BJ (cell line): ENCODE measurements around the gene NAV2. TPM values are rescaled to one million over a fixed set of nuclear protein-coding genes. Genes with fewer than 3 reads are reported as not detected.

Experiments
- CTCF ChIA-PET: fragments of 350-600 bp; formaldehyde crosslinking; extraction: SDS; loops from one replicate; lab custom pipeline; 2021; ENCODE audit warnings: antibody characterized with exemption, inconsistent platforms; lab: Yijun Ruan, JAX
- POLR2A ChIA-PET: fragments of 300-600 bp; sonication (Branson Sonifier 250); formaldehyde crosslinking; extraction: SDS; loops from one replicate; lab custom pipeline; 2021; ENCODE audit warnings: antibody characterized with exemption; lab: Charles Lee
- DNase-seq: peaks from one replicate; pipeline ENCODE4 v3.0.0-alpha.2; 2011; ENCODE audit warnings: low read depth
- H3K27me3 ChIP-seq: 2 replicates; pipeline ENCODE4 v1.6.0; 2011; ENCODE audit warnings: low read length; ENCODE audit not compliant: control insufficient read depth, insufficient read depth
- H3K36me3 ChIP-seq: 2 replicates; pipeline ENCODE4 v1.5.1; 2011; ENCODE audit warnings: low read length; ENCODE audit not compliant: control insufficient read depth, insufficient read depth
- H3K4me3 ChIP-seq: 2 replicates; pipeline ENCODE4 v1.5.1; 2011; ENCODE audit warnings: low read depth, mild to moderate bottlenecking, control low read depth, low read length
- polyA plus RNA-seq: library from polyadenylated mRNA; depleted of rRNA; stranded (reverse); fragments of >200 nt; gene quantifications from 2 replicates; pipeline ENCODE4 v1.2.3, GENCODE V29; 2011
- TF ChIP-seq, protein P1 (sequence below): IDR thresholded peaks from 2 replicates; pipeline ENCODE4 v1.5.1; 2011; ENCODE audit warnings: low read depth, mild to moderate bottlenecking, control low read depth, inconsistent platforms, low read length, moderate library complexity; ENCODE audit not compliant: insufficient read depth

NAV2 gene
- polyA plus RNA-seq, 1 experiment = 6.1 TPM

DNA sequence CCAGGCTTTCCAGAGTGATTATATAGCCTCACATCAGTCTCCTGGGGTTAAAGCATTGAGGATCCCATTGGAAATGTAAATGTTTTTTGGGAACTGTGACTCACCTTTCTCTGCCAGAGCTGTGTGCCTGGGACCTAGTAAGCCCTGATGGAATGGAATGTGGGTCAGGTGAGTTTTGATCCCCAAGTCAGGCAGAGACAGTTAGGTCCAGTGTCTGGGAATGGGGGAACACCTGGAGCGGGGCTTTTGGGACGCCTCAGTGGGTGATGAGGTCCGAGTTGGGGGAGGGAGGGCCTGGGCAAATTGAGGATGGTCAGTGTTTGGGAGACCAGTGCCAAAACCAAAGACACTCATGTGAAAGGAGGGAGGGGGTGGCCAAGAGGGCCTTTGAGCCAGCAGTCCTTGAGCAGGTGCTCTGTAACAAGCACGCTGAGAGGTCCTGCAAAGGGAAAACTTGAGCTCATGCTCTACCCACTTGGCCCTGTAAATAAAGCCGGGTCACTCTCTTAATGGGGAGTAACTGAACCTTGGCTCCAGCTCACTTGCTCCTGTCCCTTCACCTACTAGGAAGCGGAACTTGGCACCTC lies 104.7 kb downstream of the NAV2 start:
- DNase-seq = no peak
- CTCF ChIA-PET = no interaction called here
- no peaks in the 10 kb centered on the region for H3K27me3 ChIP-seq
- TF ChIP-seq, protein P1, sequence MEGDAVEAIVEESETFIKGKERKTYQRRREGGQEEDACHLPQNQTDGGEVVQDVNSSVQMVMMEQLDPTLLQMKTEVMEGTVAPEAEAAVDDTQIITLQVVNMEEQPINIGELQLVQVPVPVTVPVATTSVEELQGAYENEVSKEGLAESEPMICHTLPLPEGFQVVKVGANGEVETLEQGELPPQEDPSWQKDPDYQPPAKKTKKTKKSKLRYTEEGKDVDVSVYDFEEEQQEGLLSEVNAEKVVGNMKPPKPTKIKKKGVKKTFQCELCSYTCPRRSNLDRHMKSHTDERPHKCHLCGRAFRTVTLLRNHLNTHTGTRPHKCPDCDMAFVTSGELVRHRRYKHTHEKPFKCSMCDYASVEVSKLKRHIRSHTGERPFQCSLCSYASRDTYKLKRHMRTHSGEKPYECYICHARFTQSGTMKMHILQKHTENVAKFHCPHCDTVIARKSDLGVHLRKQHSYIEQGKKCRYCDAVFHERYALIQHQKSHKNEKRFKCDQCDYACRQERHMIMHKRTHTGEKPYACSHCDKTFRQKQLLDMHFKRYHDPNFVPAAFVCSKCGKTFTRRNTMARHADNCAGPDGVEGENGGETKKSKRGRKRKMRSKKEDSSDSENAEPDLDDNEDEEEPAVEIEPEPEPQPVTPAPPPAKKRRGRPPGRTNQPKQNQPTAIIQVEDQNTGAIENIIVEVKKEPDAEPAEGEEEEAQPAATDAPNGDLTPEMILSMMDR = no peak
- POLR2A ChIA-PET = no interaction called here
- peaks cover 1% of the 10 kb centered on the region; the same call in 1 of the 2 replicates for H3K36me3 ChIP-seq
- no peak overlapping the region for H3K4me3 ChIP-seq

DNA sequence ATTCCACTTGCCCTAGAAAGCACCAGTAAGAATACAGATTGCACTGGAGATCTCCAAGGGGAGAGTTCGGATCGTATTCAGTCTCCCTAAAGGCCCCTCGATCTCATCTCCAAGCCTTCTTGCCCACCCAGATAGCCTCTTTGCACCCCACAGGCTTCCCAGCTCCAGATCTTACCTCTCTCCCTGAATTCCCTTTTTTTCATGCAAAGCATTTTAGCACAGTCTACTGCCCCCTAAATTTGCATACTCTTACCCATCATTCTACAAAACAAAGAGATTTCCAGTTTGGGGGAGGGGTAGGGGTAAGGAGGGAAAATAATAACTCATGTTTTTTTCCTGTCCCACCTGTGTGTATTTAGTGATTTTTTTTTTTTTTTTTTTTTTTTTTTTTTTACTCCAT lies 105.2 kb downstream of the NAV2 start:
- POLR2A ChIA-PET = interaction anchor here (0.7 kb wide), 1 partner anchor 228 kb away, joined by 20 read pairs; no protein-coding TSS in a partner anchor

DNA sequence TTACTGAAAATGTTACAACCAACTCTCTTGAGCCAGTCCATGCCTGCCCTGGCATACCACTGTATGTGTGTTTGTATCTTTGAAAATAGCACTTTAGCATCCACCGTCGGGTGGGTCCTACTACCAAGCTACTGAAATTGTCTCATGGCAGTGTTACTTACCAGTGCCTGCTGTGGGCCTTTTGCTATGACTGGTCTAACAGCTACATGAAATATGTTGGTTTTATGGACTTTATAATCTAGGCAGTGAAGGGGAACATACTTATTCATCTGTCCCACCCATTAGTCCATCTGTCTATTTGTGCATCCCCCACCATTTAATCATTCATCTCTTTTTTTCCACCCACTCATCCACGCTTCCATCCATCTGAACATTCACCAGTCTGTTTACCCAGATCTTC lies 106.0 kb downstream of the NAV2 start:
- ChIA-PET CTCF (interaction anchor here (0.6 to 1.3 kb wide), 4 partner anchors 18 to 747 kb away, joined by 3 to 5 read pairs (median 3); no protein-coding TSS in a partner anchor), POLR2A (interaction anchor here (0.7 kb wide), 1 partner anchor 229 kb away, joined by 20 read pairs; no protein-coding TSS in a partner anchor)
- Histone ChIP-seq H3K36me3 (no peaks in the 10 kb centered on the region), H3K27me3 (no peaks in the 10 kb centered on the region), H3K4me3 (no peak overlapping the region)
- TF ChIP-seq, protein P1 = no peak
- DNase-seq = no peak

More for the DNA sequence above, 105.2 kb downstream of the NAV2 start:
- Histone ChIP-seq H3K36me3 (peaks cover 1% of the 10 kb centered on the region; the same call in 1 of the 2 replicates), H3K27me3 (no peaks in the 10 kb centered on the region), H3K4me3 (no peak overlapping the region)
- CTCF ChIA-PET = interaction anchor here (1.1 to 1.3 kb wide), 3 partner anchors 18 to 86 kb away, joined by 3 to 5 read pairs (median 3); no protein-coding TSS in a partner anchor
- TF ChIP-seq, protein P1 = no peak
- no peak for DNase-seq

DNA sequence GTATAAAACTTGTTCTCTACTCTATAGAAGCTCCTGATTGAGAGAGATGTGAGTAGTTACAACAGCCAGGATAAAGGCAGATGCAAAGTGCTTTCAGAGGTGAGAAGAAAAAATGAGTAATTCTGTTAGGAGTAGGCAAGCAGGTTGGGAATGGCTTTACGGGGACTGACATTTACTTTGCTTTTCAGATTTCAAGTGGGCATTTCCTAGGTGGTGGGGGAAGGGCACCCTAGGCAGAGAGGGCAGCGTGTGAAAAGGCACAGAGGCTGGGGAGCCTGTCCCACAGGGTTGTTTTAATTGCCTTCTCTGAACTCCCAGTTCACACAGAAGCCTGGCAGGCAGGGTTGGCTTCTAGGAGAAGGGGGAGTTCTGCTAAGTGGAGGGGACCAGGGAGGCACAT lies 106.5 kb downstream of the NAV2 start:
- Histone ChIP-seq H3K4me3 (no peak overlapping the region), H3K27me3 (no peaks in the 10 kb centered on the region), H3K36me3 (no peaks in the 10 kb centered on the region)
- CTCF ChIA-PET = interaction anchor here (0.6 to 1.3 kb wide), 5 partner anchors 19 to 747 kb away, joined by 3 to 5 read pairs (median 3); no protein-coding TSS in a partner anchor
- TF ChIP-seq, protein P1 = no peak
- POLR2A ChIA-PET = no interaction called here
- DNase-seq = no peak

DNA sequence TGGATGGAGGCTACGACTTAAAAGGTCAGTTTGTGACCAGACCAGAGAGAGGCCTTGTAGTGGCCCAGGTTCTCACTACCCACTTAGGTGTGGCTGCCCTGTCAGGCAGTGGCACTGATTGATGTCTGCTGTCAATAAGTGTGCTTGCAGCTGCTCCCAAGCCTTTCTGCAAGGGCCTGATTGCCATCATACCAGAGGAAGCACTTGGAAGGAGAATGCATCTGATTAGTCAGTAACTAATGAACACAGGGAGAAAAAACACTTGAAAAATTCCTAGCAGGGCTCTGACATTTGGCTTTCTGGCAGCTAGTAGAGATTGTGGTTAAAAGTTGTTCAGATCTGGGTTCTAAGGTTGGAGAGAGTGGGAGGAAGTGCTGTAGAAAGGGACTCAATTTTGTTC lies 107.5 kb downstream of the NAV2 start:
- POLR2A ChIA-PET = interaction anchor here (0.6 kb wide), 1 partner anchor 245 kb away, joined by 3 read pairs; no protein-coding TSS in a partner anchor
- CTCF ChIA-PET = interaction anchor here (0.9 to 1.4 kb wide), 4 partner anchors 9 to 257 kb away, joined by 3 to 5 read pairs (median 4); no protein-coding TSS in a partner anchor
- no peak for DNase-seq
- TF ChIP-seq, protein P1 = no peak
- Histone ChIP-seq H3K36me3 (no peaks in the 10 kb centered on the region), H3K27me3 (no peaks in the 10 kb centered on the region), H3K4me3 (no peak overlapping the region)
